OCI-LY7 (cell line): ENCODE data around the gene METAP2. TPM values are rescaled to one million over a fixed set of nuclear protein-coding genes. Genes with fewer than 3 reads are reported as not detected.

Source experiments
- BruUV-seq: library from RNA; stranded (reverse); fragments of 400-500 nt; replicated peaks from 2 replicates; lab custom pipeline; 2021; lab: Mats Ljungman, UMichigan
- CTCF ChIA-PET: fragments of 300-600 bp; sonication (Branson Sonifier 250); formaldehyde crosslinking; loops from one replicate; lab custom pipeline; 2022; ENCODE audit warnings: antibody characterized with exemption; ENCODE audit not compliant: unreplicated experiment; lab: Charles Lee
- POLR2A ChIA-PET: fragments of 300-600 bp; sonication (Branson Sonifier 250); formaldehyde crosslinking; loops from one replicate; lab custom pipeline; 2022; ENCODE audit warnings: antibody characterized with exemption; lab: Charles Lee
- DNase-seq: peaks from one replicate; pipeline ENCODE4 v3.0.0-alpha.2; 2015; ENCODE audit warnings: low spot score
- H2AFZ ChIP-seq: fragments of 200-600 bp; sonication (generic), shearing (Covaris generic); 2 replicates; pipeline ENCODE4 v1.6.1; 2014; ENCODE audit warnings: mild to moderate bottlenecking, antibody characterized with exemption, low read length, moderate library complexity
- H3K27ac ChIP-seq: fragments of 200-600 bp; sonication (generic); 2 replicates; pipeline ENCODE4 v1.5.1; 2014; ENCODE audit warnings: mixed run types, low read depth, mild to moderate bottlenecking, moderate library complexity, low read length, inconsistent platforms; ENCODE audit not compliant: poor library complexity, severe bottlenecking
- H3K36me3 ChIP-seq: fragments of 200-600 bp; sonication (generic); 2 replicates; pipeline ENCODE4 v1.6.1; 2014; ENCODE audit warnings: mild to moderate bottlenecking, antibody characterized with exemption, low read length, moderate library complexity, mixed read lengths; ENCODE audit not compliant: insufficient read depth
- H3K4me1 ChIP-seq: fragments of 200-600 bp; sonication (generic); 2 replicates; pipeline ENCODE4 v1.5.1; 2014; ENCODE audit warnings: mild to moderate bottlenecking, low read length; ENCODE audit not compliant: insufficient read depth, poor library complexity, severe bottlenecking
- H3K4me2 ChIP-seq: fragments of 200-600 bp; sonication (generic); 2 replicates; pipeline ENCODE4 v1.6.1; 2014; ENCODE audit warnings: mild to moderate bottlenecking, low read length
- H3K4me3 ChIP-seq: fragments of 200-600 bp; sonication (generic); 2 replicates; pipeline ENCODE4 v1.5.1; 2014; ENCODE audit warnings: mild to moderate bottlenecking, low read depth, low read length; ENCODE audit not compliant: poor library complexity, severe bottlenecking
- H3K79me2 ChIP-seq: fragments of 200-600 bp; sonication (generic); 2 replicates; pipeline ENCODE4 v1.6.1; 2016; ENCODE audit warnings: low read depth, mild to moderate bottlenecking, low read length, moderate library complexity, mixed read lengths; ENCODE audit not compliant: insufficient read depth
- H3K9me2 ChIP-seq: fragments of 200-600 bp; sonication (generic); 2 replicates; pipeline ENCODE4 v1.6.1; 2016; ENCODE audit warnings: mild to moderate bottlenecking, low read length, mixed read lengths; ENCODE audit not compliant: insufficient read depth
- H3K9me3 ChIP-seq: fragments of 200-600 bp; sonication (generic); 2 replicates; pipeline ENCODE4 v1.6.1; 2014; ENCODE audit warnings: mild to moderate bottlenecking, mixed run types, low read length, mixed read lengths
- H4K20me1 ChIP-seq: fragments of 200-600 bp; sonication (generic); 2 replicates; pipeline ENCODE4 v1.6.1; 2014; ENCODE audit warnings: mild to moderate bottlenecking, antibody characterized with exemption, low read length, moderate library complexity, mixed read lengths; ENCODE audit not compliant: insufficient read depth
- CTCF ChIP-seq: fragments of 200-600 bp; sonication (generic); conservative IDR thresholded peaks from 2 replicates; pipeline ENCODE4 v1.5.1; 2014; ENCODE audit warnings: mild to moderate bottlenecking, antibody characterized with exemption, low read length, moderate library complexity, mixed read lengths
- EZH2phosphoT487 ChIP-seq: fragments of 200-600 bp; sonication (generic); IDR thresholded peaks from 2 replicates; pipeline ENCODE4 v1.6.1; 2018; ENCODE audit warnings: low read depth, borderline replicate concordance, mild to moderate bottlenecking, mixed run types, antibody characterized with exemption, low read length, moderate library complexity, mixed read lengths
- intact Hi-C: fragments of 100-400 bp; cut with micrococcal nuclease; formaldehyde crosslinking; loops from one replicate; pipeline ENCODE4 v1.10.0; 2022; ENCODE audit not compliant: unreplicated experiment
- total RNA-seq, 2 experiments: library from RNA; depleted of rRNA in 1 of 2; stranded (reverse); fragments of >200 nt in 1 of 2; shearing (Covaris generic) in 1 of 2; gene quantifications; 2 replicates each; pipeline ENCODE4 v1.2.3, GENCODE V29; 2014 to 2022

The METAP2 gene
- total RNA-seq, 2 experiments from 2014 or later, result 90.3 to 177 TPM

- CTCF ChIA-PET, result no interaction called here
- Histone ChIP-seq H3K4me1 (peaks cover 13% of the 10 kb centered on the region), H3K27ac (no peak overlapping the region), H4K20me1 (no peaks in the 10 kb centered on the region), H3K9me3 (peaks cover 9% of the 10 kb centered on the region), H3K79me2 (0 out of 2 replicates have a peak, but pooled peaks cover 9% of the 10 kb centered on the region), H3K9me2 (no peaks in the 10 kb centered on the region), H3K4me2 (no peak overlapping the region), H2AFZ (no peak overlapping the region), H3K4me3 (no peak overlapping the region), H3K36me3 (no peaks in the 10 kb centered on the region)
- no peak for DNase-seq
- no TSS peak for BruUV-seq
- POLR2A ChIA-PET, result interaction anchor here (0.5 to 0.7 kb wide), 2 partner anchors 9 to 23 kb away, joined by 3 read pairs; no protein-coding TSS in a partner anchor
- intact Hi-C loops, result no loop called here
- TF ChIP-seq EZH2phosphoT487, result no peak
- TF ChIP-seq CTCF, result no peak
These were observed 70.8 kb downstream of the METAP2 start for GRCh38 chr12:95544756-95545155.

GRCh38 chr12:95545303-95545702 is 71.4 kb downstream of the METAP2 start:
- peaks cover 9% of the 10 kb centered on the region for H3K9me3 ChIP-seq
- no peak for DNase-seq
- 0 out of 2 replicates have a peak, but pooled peaks cover 9% of the 10 kb centered on the region for H3K79me2 ChIP-seq
- TF ChIP-seq CTCF, result no peak
- TF ChIP-seq EZH2phosphoT487, result no peak
- peaks cover 13% of the 10 kb centered on the region for H3K4me1 ChIP-seq
- H4K20me1 ChIP-seq, result no peaks in the 10 kb centered on the region
- intact Hi-C loops, result no loop called here
- POLR2A ChIA-PET, result interaction anchor here (0.5 kb wide), 1 partner anchor 22 kb away, joined by 3 read pairs; no protein-coding TSS in a partner anchor
- no peak overlapping the region for H3K4me2 ChIP-seq
- no peak overlapping the region for H3K27ac ChIP-seq
- H3K4me3 ChIP-seq, result no peak overlapping the region
- no peak overlapping the region for H2AFZ ChIP-seq
- no TSS peak for BruUV-seq
- no peaks in the 10 kb centered on the region for H3K9me2 ChIP-seq
- H3K36me3 ChIP-seq, result no peaks in the 10 kb centered on the region
- CTCF ChIA-PET, result no interaction called here

GRCh38 chr12:95545731-95546490 is 72.0 kb downstream of the METAP2 start:
- Histone ChIP-seq H3K79me2 (0 out of 2 replicates have a peak, but pooled peaks cover 9% of the 10 kb centered on the region), H3K4me2 (no peak overlapping the region), H2AFZ (no peak overlapping the region; the same call in 1 of the 2 replicates), H3K9me2 (no peaks in the 10 kb centered on the region), H3K9me3 (peaks cover 9% of the 10 kb centered on the region), H3K4me1 (peaks cover 13% of the 10 kb centered on the region), H4K20me1 (no peaks in the 10 kb centered on the region), H3K4me3 (no peak overlapping the region), H3K27ac (no peak overlapping the region), H3K36me3 (no peaks in the 10 kb centered on the region)
- CTCF ChIA-PET, result no interaction called here
- intact Hi-C loops, result no loop called here
- TF ChIP-seq EZH2phosphoT487 (no peak), CTCF (no peak)
- no peak for DNase-seq
- no TSS peak for BruUV-seq
- POLR2A ChIA-PET, result interaction anchor here (0.6 kb wide), 1 partner anchor 28 kb away, joined by 6 read pairs; no protein-coding TSS in a partner anchor
